Breast epithelium (tissue), 4 donors: ENCODE data around the gene TNFRSF11A. TPM values are rescaled to one million over a fixed set of nuclear protein-coding genes. Genes with fewer than 3 reads are reported as not detected.

ENCODE experiments used
- DNase-seq, 2 donors: peaks; one replicate each; pipeline ENCODE4 v3.0.0-alpha.2; 2019; ENCODE audit warnings: low spot score in 2 of 2
- H3K27ac ChIP-seq, 2 donors: fragments of 200-600 bp; sonication (generic) in 1 of 2; one replicate each; pipeline ENCODE4 v1.5.1; 2016 to 2019; ENCODE audit warnings: mild to moderate bottlenecking in 1 of 2
- H3K27me3 ChIP-seq, 2 donors: fragments of 200-600 bp; sonication (generic) in 1 of 2; one replicate each; pipeline versions ENCODE4 v1.5.1 to v1.6.0; 2017 to 2019; ENCODE audit warnings: control low read depth in 1 of 2, mild to moderate bottlenecking in 1 of 2
- H3K36me3 ChIP-seq: fragments of 200-600 bp; one replicate; pipeline ENCODE4 v1.5.1; 2019
- H3K4me1 ChIP-seq, 2 donors: fragments of 200-600 bp; sonication (generic); one replicate each; pipeline ENCODE4 v1.5.1; 2016 to 2019; ENCODE audit warnings: control low read depth in 1 of 2
- H3K4me3 ChIP-seq, 3 donors: fragments of 200-600 bp; sonication (generic); 1 replicate in 2 of 3; 2 replicates in 1 of 3; pipeline ENCODE4 v1.5.1; 2016 to 2019; ENCODE audit warnings: mild to moderate bottlenecking in 3 of 3, moderate library complexity in 2 of 3
- H3K9me3 ChIP-seq, 2 donors: fragments of 200-600 bp; sonication (generic) in 1 of 2; one replicate each; pipeline ENCODE4 v1.5.1; 2016 to 2019; ENCODE audit warnings: control low read depth in 1 of 2
- CTCF ChIP-seq, 3 donors: fragments of 450-650 bp; IDR thresholded peaks; one replicate each; pipeline ENCODE4 v1.5.1; 2016 to 2017; ENCODE audit warnings: antibody characterized with exemption in 3 of 3, mild to moderate bottlenecking in 3 of 3, moderate library complexity in 3 of 3
- POLR2A ChIP-seq: fragments of 450-650 bp; IDR thresholded peaks from one replicate; pipeline ENCODE4 v1.6.1; 2016; ENCODE audit warnings: antibody characterized with exemption, mild to moderate bottlenecking, moderate library complexity
- POLR2AphosphoS5 ChIP-seq, 3 donors: sonication (generic); formaldehyde crosslinking; IDR thresholded peaks; one replicate each; pipeline ENCODE4 v1.6.1; 2017; ENCODE audit warnings: antibody characterized with exemption in 3 of 3
- intact Hi-C: fragments of 100-400 bp; cut with DNase I; formaldehyde crosslinking; loops from one replicate; pipeline ENCODE4 v1.15.1; 2023; ENCODE audit warnings: low total_unique reads
- total RNA-seq, 3 donors: library from RNA; depleted of rRNA; stranded (reverse); fragments of >200 nt; gene quantifications; one replicate each; pipeline ENCODE4 v1.1.0, GENCODE V29; 2016

TNFRSF11A gene
- total RNA-seq, 3 donors from 2014 or later, result 4.2 to 6.4 (median 4.6) TPM

DNA sequence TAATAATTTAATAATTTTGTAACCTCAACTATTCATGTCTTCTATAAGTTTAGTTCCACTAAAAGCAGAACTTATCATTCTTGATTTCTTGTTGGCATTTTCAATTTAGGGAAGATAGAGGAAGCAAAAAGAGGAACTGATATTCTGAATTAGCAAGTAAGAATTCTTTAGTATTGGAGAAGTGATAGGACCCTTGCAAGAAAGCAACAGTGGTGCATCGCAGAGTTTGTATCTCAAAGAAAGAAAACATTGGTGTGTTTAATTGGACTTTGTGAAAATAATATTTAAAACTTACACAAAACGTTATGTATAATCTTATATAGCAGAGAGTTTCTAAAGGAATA, 36.5 kb upstream of the TNFRSF11A start:
- Histone ChIP-seq H3K4me3 (no peak overlapping the region), H3K4me1 (no peaks in the 10 kb centered on the region), H3K36me3 (peaks cover 11% of the 10 kb centered on the region), H3K27ac (no peak overlapping the region), H3K9me3 (no peaks in the 10 kb centered on the region), H3K27me3 (no peaks in the 10 kb centered on the region)
- intact Hi-C loops, result no loop called here
- no peak for DNase-seq
- TF ChIP-seq CTCF (IDR thresholded peaks at IDR 0.05) (no peak), POLR2A (no peak), POLR2AphosphoS5 (IDR thresholded peaks at IDR 0.05) (no peak)

GRCh38 chr18:62289047-62289446, 36.1 kb upstream of the TNFRSF11A start:
- DNase-seq, result no peak

GRCh38 chr18:62294073-62294472, 31.0 kb upstream of the TNFRSF11A start:
- H3K4me3 ChIP-seq, result no peak overlapping the region
- peaks cover 6% of the 10 kb centered on the region for H3K36me3 ChIP-seq
- H3K27ac ChIP-seq, result no peak overlapping the region
- no peaks in the 10 kb centered on the region for H3K4me1 ChIP-seq
- intact Hi-C loops, result no loop called here
- H3K27me3 ChIP-seq, result no peaks in the 10 kb centered on the region
- TF ChIP-seq POLR2A (no peak), POLR2AphosphoS5 (IDR thresholded peaks at IDR 0.05) (no peak), CTCF (IDR thresholded peaks at IDR 0.05) (no peak)
- no peaks in the 10 kb centered on the region for H3K9me3 ChIP-seq
- DNase-seq, result no peak

More at GRCh38 chr18:62289047-62289446, 36.1 kb upstream of the TNFRSF11A start:
- H3K4me3 ChIP-seq, result no peak overlapping the region
- H3K9me3 ChIP-seq, result no peaks in the 10 kb centered on the region
- no peaks in the 10 kb centered on the region for H3K27me3 ChIP-seq
- no peak overlapping the region for H3K27ac ChIP-seq
- TF ChIP-seq CTCF (IDR thresholded peaks at IDR 0.05) (no peak), POLR2AphosphoS5 (IDR thresholded peaks at IDR 0.05) (no peak)
- intact Hi-C loops, result no loop called here
- H3K36me3 ChIP-seq, result peaks cover 11% of the 10 kb centered on the region
- no peaks in the 10 kb centered on the region for H3K4me1 ChIP-seq

- DNase-seq, result no peak
- intact Hi-C loops, result no loop called here
- TF ChIP-seq POLR2A (no peak), POLR2AphosphoS5 (IDR thresholded peaks at IDR 0.05) (no peak), CTCF (IDR thresholded peaks at IDR 0.05) (no peak)
- Histone ChIP-seq H3K27ac (no peak overlapping the region), H3K27me3 (no peaks in the 10 kb centered on the region), H3K4me1 (no peaks in the 10 kb centered on the region), H3K36me3 (no peaks in the 10 kb centered on the region), H3K9me3 (no peaks in the 10 kb centered on the region), H3K4me3 (no peak overlapping the region)
Measured at GRCh38 chr18:62300359-62300963, 24.6 kb upstream of the TNFRSF11A start.

DNA sequence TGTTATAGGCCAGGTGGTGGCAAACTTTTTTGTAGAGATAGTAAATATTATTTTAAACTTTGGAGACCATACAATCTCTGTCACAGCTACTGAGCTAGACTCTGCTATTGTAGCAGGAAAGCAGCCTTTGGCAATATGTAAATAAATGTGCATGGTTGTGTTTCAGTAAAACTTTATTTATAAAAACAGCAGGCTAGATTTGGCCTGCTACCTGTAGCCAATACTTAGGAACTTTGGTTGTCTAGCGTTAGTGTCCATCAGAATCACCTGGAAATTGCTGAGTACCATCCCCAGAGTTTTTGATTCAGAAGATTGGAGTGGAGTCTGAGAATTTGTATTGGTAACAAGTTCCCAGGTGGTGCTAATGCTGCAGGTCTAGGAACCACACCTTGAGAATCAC, 23.8 kb upstream of the TNFRSF11A start:
- H3K27ac ChIP-seq, result no peak overlapping the region
- no peaks in the 10 kb centered on the region for H3K4me1 ChIP-seq
- no peaks in the 10 kb centered on the region for H3K9me3 ChIP-seq
- no peak for DNase-seq
- H3K27me3 ChIP-seq, result no peaks in the 10 kb centered on the region
- no peak for TF ChIP-seq POLR2A
- H3K4me3 ChIP-seq, result no peak overlapping the region
- intact Hi-C loops, result no loop called here
- H3K36me3 ChIP-seq, result no peaks in the 10 kb centered on the region

DNA sequence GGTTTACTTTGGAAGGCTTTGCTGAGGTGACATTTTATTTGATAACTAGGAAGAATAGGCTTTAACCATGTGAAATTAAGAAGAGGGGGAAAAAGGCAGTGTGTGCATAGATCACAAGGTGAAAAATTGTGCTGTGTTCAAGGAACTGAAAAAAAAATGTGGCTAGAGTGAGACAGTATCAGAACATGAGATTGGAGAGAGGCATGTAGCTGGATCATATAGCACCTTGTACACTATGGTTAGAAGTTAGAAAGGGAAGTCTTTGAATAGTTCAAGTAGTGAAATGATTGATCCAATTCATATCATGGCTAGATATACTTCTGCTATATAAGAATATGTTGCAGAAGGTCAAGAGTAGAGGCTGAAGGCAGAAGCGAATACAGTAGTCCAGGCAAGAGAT, 12.3 kb upstream of the TNFRSF11A start:
- DNase-seq, result no peak
- H3K4me3 ChIP-seq, result no peak overlapping the region
- no peak overlapping the region for H3K27ac ChIP-seq
- H3K36me3 ChIP-seq, result no peaks in the 10 kb centered on the region
- H3K27me3 ChIP-seq, result no peaks in the 10 kb centered on the region
- H3K4me1 ChIP-seq, result no peaks in the 10 kb centered on the region
- no peak for TF ChIP-seq CTCF (IDR thresholded peaks at IDR 0.05)
- intact Hi-C loops, result no loop called here
- H3K9me3 ChIP-seq, result no peaks in the 10 kb centered on the region
